ENCODE results near the gene DNAH8. TPM values are rescaled to one million over a fixed set of nuclear protein-coding genes. Genes with fewer than 3 reads are reported as not detected.

Gene DNAH8
- total RNA-seq, 1 donor from 2014 or later: 0.24 TPM

GRCh38 chr6:38676236-38676973, 38.7 kb upstream of the DNAH8 start:
- Mint-ChIP-seq H3K36me3 (ENCODE audit: unreplicated experiment) (peaks cover 34% of the 10 kb centered on the region), H3K4me1 (ENCODE audit: unreplicated experiment) (no peaks in the 10 kb centered on the region), H3K9me3 (ENCODE audit: unreplicated experiment) (no peaks in the 10 kb centered on the region), H3K27me3 (ENCODE audit: unreplicated experiment) (no peaks in the 10 kb centered on the region), H3K27ac (ENCODE audit: unreplicated experiment) (no peak overlapping the region), H3K4me3 (ENCODE audit: unreplicated experiment) (no peak overlapping the region)
- TF ChIP-seq CTCF (IDR thresholded peaks at IDR 0.05): no peak
- no peak for DNase-seq (ENCODE audit: extremely low spot score, unreplicated experiment)

- Mint-ChIP-seq H3K9me3 (ENCODE audit: unreplicated experiment) (no peaks in the 10 kb centered on the region), H3K4me1 (ENCODE audit: unreplicated experiment) (no peaks in the 10 kb centered on the region), H3K36me3 (ENCODE audit: unreplicated experiment) (peaks cover 40% of the 10 kb centered on the region), H3K27me3 (ENCODE audit: unreplicated experiment) (no peaks in the 10 kb centered on the region), H3K4me3 (ENCODE audit: unreplicated experiment) (no peak overlapping the region), H3K27ac (ENCODE audit: unreplicated experiment) (no peak overlapping the region)
- no peak for DNase-seq (ENCODE audit: extremely low spot score, unreplicated experiment)
- TF ChIP-seq CTCF (IDR thresholded peaks at IDR 0.05): no peak
These were observed 38.1 kb upstream of the DNAH8 start for GRCh38 chr6:38676974-38677544.

- Mint-ChIP-seq H3K27me3 (ENCODE audit: unreplicated experiment) (no peaks in the 10 kb centered on the region), H3K27ac (ENCODE audit: unreplicated experiment) (peak overlapping the region; percentile 16), H3K4me3 (ENCODE audit: unreplicated experiment) (no peak overlapping the region), H3K9me3 (ENCODE audit: unreplicated experiment) (no peaks in the 10 kb centered on the region), H3K36me3 (ENCODE audit: unreplicated experiment) (peaks cover 45% of the 10 kb centered on the region), H3K4me1 (ENCODE audit: unreplicated experiment) (no peaks in the 10 kb centered on the region)
- TF ChIP-seq CTCF (IDR thresholded peaks at IDR 0.05): no peak
- DNase-seq (ENCODE audit: extremely low spot score, unreplicated experiment): no peak
These were observed 36.8 kb upstream of the DNAH8 start for GRCh38 chr6:38678178-38678760.

GRCh38 chr6:38679668-38680067, 35.4 kb upstream of the DNAH8 start:
- no peak for DNase-seq (ENCODE audit: extremely low spot score, unreplicated experiment)
- peaks cover 50% of the 10 kb centered on the region for H3K36me3 Mint-ChIP-seq (ENCODE audit: unreplicated experiment)
- H3K9me3 Mint-ChIP-seq (ENCODE audit: unreplicated experiment): no peaks in the 10 kb centered on the region
- H3K27me3 Mint-ChIP-seq (ENCODE audit: unreplicated experiment): no peaks in the 10 kb centered on the region
- no peaks in the 10 kb centered on the region for H3K4me1 Mint-ChIP-seq (ENCODE audit: unreplicated experiment)
- TF ChIP-seq CTCF (IDR thresholded peaks at IDR 0.05): no peak
- no peak overlapping the region for H3K4me3 Mint-ChIP-seq (ENCODE audit: unreplicated experiment)
- no peak overlapping the region for H3K27ac Mint-ChIP-seq (ENCODE audit: unreplicated experiment)

GRCh38 chr6:38681850-38682249, 33.3 kb upstream of the DNAH8 start:
- Mint-ChIP-seq H3K9me3 (ENCODE audit: unreplicated experiment) (no peaks in the 10 kb centered on the region), H3K4me1 (ENCODE audit: unreplicated experiment) (peaks cover 16% of the 10 kb centered on the region), H3K36me3 (ENCODE audit: unreplicated experiment) (peaks cover 41% of the 10 kb centered on the region), H3K27me3 (ENCODE audit: unreplicated experiment) (no peaks in the 10 kb centered on the region), H3K4me3 (ENCODE audit: unreplicated experiment) (no peak overlapping the region), H3K27ac (ENCODE audit: unreplicated experiment) (no peak overlapping the region)
- no peak for DNase-seq (ENCODE audit: extremely low spot score, unreplicated experiment)
- TF ChIP-seq CTCF (IDR thresholded peaks at IDR 0.05): no peak
